Measurements from ENCODE around the gene CHL1. TPM values are rescaled to one million over a fixed set of nuclear protein-coding genes. Genes with fewer than 3 reads are reported as not detected.

CHL1 gene
- total and polyA plus RNA-seq, 2 of the 8 experiments (the other 6 are each of a cell fraction or from before 2014, with no cell fraction given): 0.05 to 0.99 TPM

GRCh38 chr3:350871-351371 lies 154.4 kb downstream of the CHL1 start:
- ChIA-PET CTCF (ENCODE audit: partially characterized antibody) (interaction anchor here (0.6 to 5.4 kb wide), 3 partner anchors 11 to 310 kb away, joined by 3 to 70 read pairs (median 4); no protein-coding TSS in a partner anchor), POLR2A (ENCODE audit: partially characterized antibody) (no interaction called here)
- peaks cover 0 to 4% (median under 1%) of the 10 kb centered on the region in 4 experiments; a peak in 2 of 7 replicates for H3K4me1 ChIP-seq (replicated peaks in 1 of 4; ENCODE audit: control insufficient read depth in 3 of 4, insufficient read depth in 4 of 4, low read length in 3 of 4)
- no peaks in the 10 kb centered on the region for H3K36me3 ChIP-seq (ENCODE audit: control insufficient read depth in 2 of 4, insufficient read depth in 4 of 4, low read length in 3 of 4)
- no peak overlapping the region for H4K91ac ChIP-seq (replicated peaks; ENCODE audit: insufficient read length, low read length)
- DNase-seq (ENCODE audit: low read depth in 1 of 2, low spot score in 2 of 2) (no peak), FAIRE-seq (no peak)
- no peak overlapping the region for H2BK12ac ChIP-seq (ENCODE audit: low read depth, low read length)
- no peak overlapping the region for H3K56ac ChIP-seq (replicated peaks; ENCODE audit: insufficient read length, low read depth, low read length)
- H3K9me3 ChIP-seq (ENCODE audit: insufficient read depth in 2 of 2, low read depth in 1 of 2, low read length in 1 of 2): no peaks in the 10 kb centered on the region
- no peaks in the 10 kb centered on the region for H3K23me2 ChIP-seq (ENCODE audit: low read depth, low read length)
- H3K4me3 ChIP-seq (ENCODE audit: extremely low read depth in 1 of 4, insufficient read depth in 2 of 4, low read depth in 3 of 4, low read length in 4 of 4): no peak overlapping the region
- no peak overlapping the region for H3K27ac ChIP-seq (ENCODE audit: low read depth, low read length)
- no peak overlapping the region for H3K14ac ChIP-seq (ENCODE audit: insufficient read length)
- H3K18ac ChIP-seq (ENCODE audit: extremely low read depth, low read length): no peak overlapping the region
- H2BK15ac ChIP-seq (ENCODE audit: low read length): no peak overlapping the region
- H2BK20ac ChIP-seq (ENCODE audit: low read length): no peak overlapping the region
- no peak overlapping the region for H3K23ac ChIP-seq (ENCODE audit: insufficient read length)
- H2BK5ac ChIP-seq (ENCODE audit: low read depth, low read length): no peak overlapping the region
- no peak overlapping the region for H3K9ac ChIP-seq (replicated peaks in 1 of 4; ENCODE audit: extremely low read depth in 1 of 4, low read depth in 3 of 4, low read length in 3 of 4)
- WGBS, 2 experiments (ENCODE audit: extremely low coverage in 1 of 2, insufficient coverage in 1 of 2, insufficient read length in 1 of 2, insufficient replicate concordance in 2 of 2, low coverage in 1 of 2, low lambda C conversion rate in 2 of 2, missing lambda C conversion rate in 1 of 2): 86% methylated on average over 4 of the region's 4 CpGs; no CpG with 5 or more reads in 1 of the 2 experiments
- no peaks in the 10 kb centered on the region for H4K20me1 ChIP-seq (replicated peaks in 1 of 2; ENCODE audit: control insufficient read depth in 1 of 2, insufficient read depth in 2 of 2, low read length in 2 of 2)
- no peaks in the 10 kb centered on the region for H3K79me1 ChIP-seq (ENCODE audit: low read depth, low read length)
- H3K27me3 ChIP-seq (replicated peaks in 1 of 4; ENCODE audit: control insufficient read depth in 3 of 4, extremely low read depth in 1 of 4, insufficient read depth in 3 of 4, low read length in 3 of 4): peaks cover 0 to 23% (median 6%) of the 10 kb centered on the region in 4 experiments; a peak in 3 of 7 replicates
- H3K4me2 ChIP-seq (ENCODE audit: insufficient read depth in 1 of 2, low read depth in 2 of 2, low read length in 2 of 2): no peak overlapping the region
- no peak overlapping the region for H2AFZ ChIP-seq (ENCODE audit: low read length)
- no peak overlapping the region for H2BK120ac ChIP-seq (replicated peaks; ENCODE audit: low read depth, low read length)
- H4K8ac ChIP-seq (ENCODE audit: extremely low read depth, insufficient read depth, low read length): no peak overlapping the region
- H2AK5ac ChIP-seq (ENCODE audit: low read depth, low read length): no peak overlapping the region
- TF ChIP-seq PHF8 (conservative IDR thresholded peaks at IDR 0.05; ENCODE audit: low read depth, low read length): no peak
- TF ChIP-seq POU5F1 (IDR thresholded peaks at IDR 0.05; ENCODE audit: low read depth, low read length): no peak
- no peak for TF ChIP-seq SP4 (IDR thresholded peaks at IDR 0.05; ENCODE audit: low read length)
- TF ChIP-seq FOSL1 (IDR thresholded peaks at IDR 0.05; ENCODE audit: insufficient read depth, low read depth, low read length): no peak
- no peak for TF ChIP-seq KDM1A (IDR thresholded peaks at IDR 0.05; ENCODE audit: borderline replicate concordance, low read length)
- no peak for TF ChIP-seq EP300 (IDR thresholded peaks at IDR 0.05; ENCODE audit: borderline replicate concordance in 1 of 2, low read depth in 2 of 2, low read length in 2 of 2)
- TF ChIP-seq TCF12 (IDR thresholded peaks at IDR 0.05; ENCODE audit: low read depth, low read length): no peak
- no peak for TF ChIP-seq HDAC2 (IDR thresholded peaks at IDR 0.05; ENCODE audit: borderline replicate concordance in 1 of 2, low read depth in 2 of 2, low read length in 2 of 2)
- no peak for TF ChIP-seq CTBP2 (IDR thresholded peaks at IDR 0.05; ENCODE audit: borderline replicate concordance, insufficient read depth, insufficient read length, low read length)
- TF ChIP-seq CHD2 (IDR thresholded peaks at IDR 0.05; ENCODE audit: low read length): no peak
- no peak for TF ChIP-seq SUZ12 (IDR thresholded peaks at IDR 0.05; ENCODE audit: low read length)
- no peak overlapping the region for H4K5ac ChIP-seq (ENCODE audit: insufficient read length, low read depth, low read length)
- H3K4ac ChIP-seq (replicated peaks; ENCODE audit: insufficient read length, low read depth, low read length): no peak overlapping the region
- no peaks in the 10 kb centered on the region for H3K79me2 ChIP-seq (ENCODE audit: control insufficient read depth in 1 of 2, insufficient read depth in 2 of 2, low read length in 2 of 2)
